Measurements from ENCODE around the gene WBP4.

Gene WBP4

DNA sequence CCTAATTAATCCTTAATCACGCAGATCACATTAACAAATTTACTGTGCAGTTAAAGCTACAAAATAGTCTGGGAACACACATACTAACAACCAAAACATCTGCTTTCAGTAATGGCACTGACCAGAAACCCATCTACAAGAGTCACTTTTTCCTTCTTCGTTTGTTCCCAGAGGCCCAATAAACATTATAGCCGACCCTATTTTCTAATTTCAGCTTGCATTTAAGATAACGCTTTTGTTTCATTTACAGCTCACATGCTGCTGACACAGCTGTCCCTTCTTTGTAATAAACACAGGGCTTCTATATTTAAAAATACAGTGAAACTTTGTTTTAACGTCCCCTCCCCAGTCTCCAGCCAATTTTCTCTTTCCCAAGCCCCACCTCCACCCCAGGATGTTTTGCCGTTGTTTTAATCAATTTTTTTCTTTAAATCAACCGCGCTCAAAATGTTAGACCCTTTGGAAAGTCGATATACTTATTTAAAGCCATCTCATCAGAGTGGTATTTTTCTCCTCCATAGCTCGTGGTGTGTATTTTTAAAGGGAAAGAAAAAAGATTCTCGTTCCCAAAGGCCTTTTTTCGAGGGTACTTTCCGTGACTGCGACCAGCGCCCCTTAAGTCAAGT is 1.7 kb upstream of the WBP4 start:
- Histone ChIP-seq H3K4me1 (ENCODE audit: control insufficient read depth, insufficient read depth, low read length) (no peaks in the 10 kb centered on the region), H3K4me3 (ENCODE audit: low read length) (peak overlapping the region; percentile 83; the same call in 1 of the 2 replicates), H3K36me3 (ENCODE audit: control insufficient read depth, insufficient read depth, low read length) (no peaks in the 10 kb centered on the region), H3K27ac (ENCODE audit: low read length) (no peak overlapping the region), H3K27me3 (ENCODE audit: control insufficient read depth, insufficient read depth, low read length) (no peaks in the 10 kb centered on the region), H3K9me3 (ENCODE audit: control insufficient read depth, insufficient read depth, low read length) (no peaks in the 10 kb centered on the region)
- no CpG with 5 or more reads among the region's 15 CpGs for whole genome bisulfite sequencing (ENCODE audit: insufficient coverage, insufficient read length)
- DNase-seq (ENCODE audit: low read depth, low spot score) = no peak

DNA sequence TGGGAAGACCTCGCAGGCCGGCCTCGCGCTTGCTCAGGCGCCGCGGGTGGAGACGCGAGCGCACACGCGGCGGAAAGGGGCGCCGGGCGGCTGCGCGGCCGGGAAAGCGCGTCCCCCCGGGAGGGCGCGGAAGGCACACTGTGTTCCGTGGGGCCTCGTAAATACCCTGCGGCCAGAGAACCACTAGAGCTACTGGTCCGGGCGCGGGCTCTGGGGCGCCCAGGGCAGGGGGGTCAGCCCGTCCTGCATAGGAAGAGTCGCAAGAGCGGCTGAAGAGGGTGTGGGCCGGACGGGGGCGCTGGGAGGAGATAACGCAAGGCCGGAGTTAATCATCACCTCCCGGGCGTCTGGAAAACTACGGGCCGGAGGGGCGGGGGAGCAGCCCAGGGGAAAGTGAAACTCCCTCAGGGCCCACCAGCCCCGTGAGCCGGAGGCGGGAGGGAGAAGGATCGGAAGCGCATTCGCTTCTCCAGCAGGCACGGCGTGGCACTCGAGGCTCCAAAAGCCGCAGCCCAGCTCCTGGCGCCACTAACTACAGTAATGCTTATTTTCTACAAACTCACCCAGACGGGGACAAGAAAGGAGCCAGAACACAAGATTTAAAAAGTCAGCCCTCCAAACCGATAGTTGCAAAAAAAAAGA is 1.1 kb upstream of the WBP4 start:
- no peaks in the 10 kb centered on the region for H3K4me1 ChIP-seq (ENCODE audit: control insufficient read depth, insufficient read depth, low read length)
- H3K36me3 ChIP-seq (ENCODE audit: control insufficient read depth, insufficient read depth, low read length) = no peaks in the 10 kb centered on the region
- no CpG with 5 or more reads among the region's 57 CpGs for WGBS (ENCODE audit: insufficient coverage, insufficient read length)
- H3K27ac ChIP-seq (ENCODE audit: low read length) = no peak overlapping the region
- H3K27me3 ChIP-seq (ENCODE audit: control insufficient read depth, insufficient read depth, low read length) = no peaks in the 10 kb centered on the region
- H3K4me3 ChIP-seq (ENCODE audit: low read length) = peak overlapping the region; percentile 83; the same call in 1 of the 2 replicates
- DNase-seq (ENCODE audit: low read depth, low spot score) = peak; percentile 41
- H3K9me3 ChIP-seq (ENCODE audit: control insufficient read depth, insufficient read depth, low read length) = no peaks in the 10 kb centered on the region

DNA sequence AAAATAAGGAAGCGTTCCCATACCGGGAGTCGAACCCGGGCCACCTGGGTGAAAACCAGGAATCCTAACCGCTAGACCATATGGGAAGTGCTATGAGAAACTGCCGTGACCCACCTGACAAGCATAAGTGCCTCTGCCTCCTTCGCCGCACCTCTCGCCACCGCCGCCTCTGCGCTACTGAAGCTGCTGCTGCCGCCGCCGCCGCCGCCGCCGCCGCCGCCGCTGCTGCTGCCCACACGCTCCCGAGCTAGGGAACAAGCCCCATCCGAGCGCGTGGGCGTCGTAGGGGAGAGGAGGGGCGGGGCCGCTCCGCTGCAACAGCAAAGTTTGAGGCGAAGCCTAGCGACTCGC is 610 bp upstream of the WBP4 start:
- Histone ChIP-seq H3K4me3 (ENCODE audit: low read length) (peak overlapping the region; percentile 83), H3K27me3 (ENCODE audit: control insufficient read depth, insufficient read depth, low read length) (no peaks in the 10 kb centered on the region), H3K9me3 (ENCODE audit: control insufficient read depth, insufficient read depth, low read length) (no peaks in the 10 kb centered on the region), H3K4me1 (ENCODE audit: control insufficient read depth, insufficient read depth, low read length) (no peaks in the 10 kb centered on the region), H3K36me3 (ENCODE audit: control insufficient read depth, insufficient read depth, low read length) (no peaks in the 10 kb centered on the region), H3K27ac (ENCODE audit: low read length) (no peak overlapping the region)
- WGBS (ENCODE audit: insufficient coverage, insufficient read length) = no CpG with 5 or more reads among the region's 35 CpGs
- peak; percentile 18 for DNase-seq (ENCODE audit: low read depth, low spot score)

DNA sequence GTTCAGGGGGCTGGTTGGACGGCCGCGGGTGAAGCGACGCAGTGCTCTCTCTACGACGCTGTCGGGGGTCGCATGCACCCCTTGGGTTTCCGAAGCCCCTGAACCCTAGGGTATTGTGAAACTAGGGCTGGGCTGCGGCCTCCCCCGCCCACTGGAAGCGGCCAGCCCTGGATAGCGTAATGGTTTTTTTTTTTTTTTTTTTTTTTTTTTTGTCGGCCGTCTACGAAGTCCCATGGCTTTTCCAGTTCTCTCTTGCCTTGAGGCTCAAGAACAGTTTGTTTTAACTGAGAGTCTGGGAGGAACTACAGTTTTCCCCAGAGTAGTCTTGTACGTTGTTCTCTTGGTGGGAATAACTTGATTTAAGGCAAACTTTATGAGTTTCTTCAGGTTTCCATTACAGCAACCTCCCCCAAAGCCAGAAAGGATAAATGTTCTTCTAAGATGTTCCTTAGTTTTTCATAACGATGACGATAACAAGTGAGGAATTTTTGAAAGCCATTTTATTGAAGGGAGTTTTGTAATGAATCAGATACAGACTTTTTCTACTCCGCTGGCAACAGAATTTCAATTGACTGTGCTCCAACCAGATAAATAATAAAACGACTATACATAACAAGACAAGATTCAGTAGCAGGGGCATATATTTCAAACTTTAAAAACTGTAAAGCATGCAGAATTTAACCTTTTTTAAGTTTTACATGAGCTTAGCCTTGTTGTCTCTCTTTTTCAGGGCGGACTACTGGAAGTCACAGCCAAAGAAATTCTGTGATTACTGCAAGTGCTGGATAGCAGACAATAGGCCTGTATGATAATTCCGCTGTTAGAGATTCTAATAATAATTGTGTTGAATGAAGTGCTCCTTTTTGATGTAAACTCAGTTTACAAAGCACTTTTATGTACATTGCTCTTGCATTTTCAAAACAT is 867 bp downstream of the WBP4 start:
- DNase-seq (ENCODE audit: low read depth, low spot score) = no peak
- Histone ChIP-seq H3K27me3 (ENCODE audit: control insufficient read depth, insufficient read depth, low read length) (no peaks in the 10 kb centered on the region), H3K4me1 (ENCODE audit: control insufficient read depth, insufficient read depth, low read length) (no peaks in the 10 kb centered on the region), H3K27ac (ENCODE audit: low read length) (no peak overlapping the region), H3K36me3 (ENCODE audit: control insufficient read depth, insufficient read depth, low read length) (peaks cover 4% of the 10 kb centered on the region; the same call in 1 of the 2 replicates), H3K4me3 (ENCODE audit: low read length) (peak overlapping the region; percentile 83), H3K9me3 (ENCODE audit: control insufficient read depth, insufficient read depth, low read length) (no peaks in the 10 kb centered on the region)
- no CpG with 5 or more reads among the region's 24 CpGs for WGBS (ENCODE audit: insufficient coverage, insufficient read length)

DNA sequence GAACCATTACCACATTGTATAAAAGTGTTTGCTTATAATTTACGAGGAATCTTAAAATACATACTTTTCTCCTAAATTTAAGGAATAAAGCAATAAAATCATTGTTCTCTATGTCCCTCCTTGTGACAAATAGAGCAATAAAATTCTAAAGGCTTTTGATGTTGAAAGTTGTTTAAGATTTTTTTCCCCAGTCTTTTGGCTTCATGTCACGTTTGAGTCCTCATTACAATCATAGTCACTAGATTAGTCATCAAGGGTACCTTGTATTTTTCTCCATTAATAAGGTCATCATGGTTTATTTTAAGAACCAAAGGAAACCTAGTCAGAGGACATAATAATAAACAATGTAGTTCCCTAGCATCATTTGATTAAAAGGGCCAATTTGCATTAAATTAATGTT is 3.2 kb downstream of the WBP4 start:
- no peak overlapping the region for H3K27ac ChIP-seq (ENCODE audit: low read length)
- no peaks in the 10 kb centered on the region for H3K9me3 ChIP-seq (ENCODE audit: control insufficient read depth, insufficient read depth, low read length)
- peaks cover 4% of the 10 kb centered on the region; the same call in 1 of the 2 replicates for H3K36me3 ChIP-seq (ENCODE audit: control insufficient read depth, insufficient read depth, low read length)
- DNase-seq (ENCODE audit: low read depth, low spot score) = no peak
- no peaks in the 10 kb centered on the region for H3K27me3 ChIP-seq (ENCODE audit: control insufficient read depth, insufficient read depth, low read length)
- WGBS (ENCODE audit: insufficient coverage, insufficient read length) = no CpG with 5 or more reads among the region's 2 CpGs
- H3K4me1 ChIP-seq (ENCODE audit: control insufficient read depth, insufficient read depth, low read length) = no peaks in the 10 kb centered on the region
- H3K4me3 ChIP-seq (ENCODE audit: low read length) = no peak overlapping the region

DNA sequence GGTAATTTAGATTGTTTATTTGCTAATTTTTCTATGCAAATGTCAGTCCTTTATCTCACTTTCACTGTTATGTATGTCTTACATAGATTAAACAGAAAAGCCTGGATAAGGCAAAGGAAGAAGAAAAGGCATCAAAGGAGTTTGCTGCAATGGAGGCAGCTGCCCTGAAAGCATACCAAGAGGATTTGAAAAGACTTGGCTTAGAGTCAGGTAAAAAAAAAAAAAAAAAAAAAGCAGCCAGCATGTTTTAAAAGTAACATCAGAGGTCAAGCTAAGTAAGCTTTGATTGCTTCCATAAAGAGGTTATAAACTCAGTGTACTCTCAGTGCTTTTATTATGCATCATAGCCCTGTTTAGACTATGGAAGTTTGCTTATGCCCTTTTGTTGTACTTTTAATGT is 3.8 kb downstream of the WBP4 start:
- no peak overlapping the region for H3K27ac ChIP-seq (ENCODE audit: low read length)
- H3K36me3 ChIP-seq (ENCODE audit: control insufficient read depth, insufficient read depth, low read length) = peaks cover 4% of the 10 kb centered on the region; the same call in 1 of the 2 replicates
- no peak overlapping the region for H3K4me3 ChIP-seq (ENCODE audit: low read length)
- no peaks in the 10 kb centered on the region for H3K27me3 ChIP-seq (ENCODE audit: control insufficient read depth, insufficient read depth, low read length)
- no peak for DNase-seq (ENCODE audit: low read depth, low spot score)
- no peaks in the 10 kb centered on the region for H3K9me3 ChIP-seq (ENCODE audit: control insufficient read depth, insufficient read depth, low read length)
- H3K4me1 ChIP-seq (ENCODE audit: control insufficient read depth, insufficient read depth, low read length) = no peaks in the 10 kb centered on the region

DNA sequence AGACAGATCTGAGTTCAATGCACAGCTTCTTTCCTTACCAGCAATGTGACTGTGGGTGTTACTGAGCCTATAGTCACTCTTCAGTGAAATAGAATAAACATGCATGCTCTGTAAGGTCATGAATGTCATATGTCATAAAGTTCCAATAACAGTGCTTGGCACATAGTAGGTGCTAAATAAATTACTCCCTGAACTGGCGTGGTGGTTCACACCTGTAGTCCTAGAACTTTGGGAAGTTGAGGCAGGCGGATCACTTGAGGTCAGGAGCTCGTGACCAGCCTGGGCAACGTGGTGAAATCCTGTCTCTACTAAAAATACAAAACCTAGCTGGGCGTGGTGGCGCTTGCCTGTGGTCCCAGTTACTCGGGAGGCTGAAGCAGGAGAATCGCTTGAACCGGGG is 13.2 kb downstream of the WBP4 start:
- no peak for DNase-seq (ENCODE audit: low read depth, low spot score)
- Histone ChIP-seq H3K36me3 (ENCODE audit: control insufficient read depth, insufficient read depth, low read length) (peaks cover 15% of the 10 kb centered on the region; the same call in 1 of the 2 replicates), H3K27ac (ENCODE audit: low read length) (no peak overlapping the region), H3K9me3 (ENCODE audit: control insufficient read depth, insufficient read depth, low read length) (no peaks in the 10 kb centered on the region), H3K27me3 (ENCODE audit: control insufficient read depth, insufficient read depth, low read length) (no peaks in the 10 kb centered on the region), H3K4me3 (ENCODE audit: low read length) (no peak overlapping the region), H3K4me1 (ENCODE audit: control insufficient read depth, insufficient read depth, low read length) (no peaks in the 10 kb centered on the region)
- no CpG with 5 or more reads among the region's 9 CpGs for WGBS (ENCODE audit: insufficient coverage, insufficient read length)

DNA sequence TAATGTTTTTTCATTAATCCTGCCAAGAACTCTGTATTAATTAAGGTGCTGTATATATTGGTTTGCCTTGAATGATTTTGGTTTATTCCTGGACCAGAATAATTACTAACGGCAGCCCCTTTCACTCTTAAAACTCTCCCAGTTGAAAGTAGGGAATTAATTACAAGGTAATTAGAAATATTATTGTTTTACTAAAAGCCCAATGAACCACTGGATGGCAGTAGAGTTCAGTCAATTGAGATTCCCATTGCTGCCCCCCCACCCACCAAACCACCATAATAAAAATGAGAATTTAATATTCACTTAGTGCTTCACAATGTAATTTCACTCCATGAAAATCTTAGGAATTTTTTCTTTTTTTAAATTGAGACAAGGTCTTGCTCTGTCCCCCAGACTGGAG is 13.7 kb downstream of the WBP4 start:
- H3K4me3 ChIP-seq (ENCODE audit: low read length) = no peak overlapping the region
- peaks cover 15% of the 10 kb centered on the region; the same call in 1 of the 2 replicates for H3K36me3 ChIP-seq (ENCODE audit: control insufficient read depth, insufficient read depth, low read length)
- no CpG with 5 or more reads among the region's 1 CpG for WGBS (ENCODE audit: insufficient coverage, insufficient read length)
- H3K27me3 ChIP-seq (ENCODE audit: control insufficient read depth, insufficient read depth, low read length) = no peaks in the 10 kb centered on the region
- H3K4me1 ChIP-seq (ENCODE audit: control insufficient read depth, insufficient read depth, low read length) = no peaks in the 10 kb centered on the region
- H3K9me3 ChIP-seq (ENCODE audit: control insufficient read depth, insufficient read depth, low read length) = no peaks in the 10 kb centered on the region
- DNase-seq (ENCODE audit: low read depth, low spot score) = no peak
- no peak overlapping the region for H3K27ac ChIP-seq (ENCODE audit: low read length)

DNA sequence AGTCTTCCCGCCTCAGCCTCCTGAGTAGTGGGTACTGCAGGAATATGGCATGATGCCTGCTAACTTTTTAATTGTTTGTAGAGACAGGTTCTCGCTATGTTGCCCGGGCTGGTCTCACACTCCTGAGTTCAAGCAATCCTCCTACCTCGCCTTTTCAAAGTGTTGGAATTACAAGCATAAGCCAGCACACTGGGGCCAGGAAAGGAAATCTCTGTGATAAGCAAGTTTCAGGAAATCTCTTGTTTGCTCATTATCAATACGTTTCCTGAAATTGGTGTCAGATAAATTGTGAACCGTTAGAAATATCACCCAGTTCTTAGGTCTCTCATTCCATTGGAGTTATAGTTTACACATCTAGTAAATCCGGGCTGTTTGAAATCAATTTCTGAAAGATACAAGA is 14.2 kb downstream of the WBP4 start:
- no peak overlapping the region for H3K4me3 ChIP-seq (ENCODE audit: low read length)
- H3K9me3 ChIP-seq (ENCODE audit: control insufficient read depth, insufficient read depth, low read length) = no peaks in the 10 kb centered on the region
- no peak overlapping the region for H3K27ac ChIP-seq (ENCODE audit: low read length)
- H3K36me3 ChIP-seq (ENCODE audit: control insufficient read depth, insufficient read depth, low read length) = peaks cover 15% of the 10 kb centered on the region; the same call in 1 of the 2 replicates
- H3K4me1 ChIP-seq (ENCODE audit: control insufficient read depth, insufficient read depth, low read length) = no peaks in the 10 kb centered on the region
- no CpG with 5 or more reads among the region's 7 CpGs for WGBS (ENCODE audit: insufficient coverage, insufficient read length)
- no peak for DNase-seq (ENCODE audit: low read depth, low spot score)
- H3K27me3 ChIP-seq (ENCODE audit: control insufficient read depth, insufficient read depth, low read length) = no peaks in the 10 kb centered on the region

DNA sequence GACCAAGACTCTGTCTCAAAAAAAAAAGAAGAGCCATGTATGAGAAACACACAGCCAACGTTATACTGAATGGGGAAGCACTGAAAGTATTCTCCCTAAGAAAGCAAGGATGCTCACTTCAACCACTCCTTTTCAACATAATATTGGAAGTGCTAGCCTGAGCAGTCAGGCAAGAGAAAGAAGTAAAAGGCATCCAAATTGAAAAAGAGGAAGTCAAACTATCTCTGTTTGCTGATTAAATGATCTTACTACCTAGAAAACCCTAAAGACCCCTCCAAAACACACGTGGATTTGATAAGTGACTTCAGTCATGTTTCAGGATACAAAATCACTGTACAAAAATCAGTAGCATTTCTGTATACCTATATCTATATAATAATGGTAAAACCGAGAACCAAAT is 16.2 kb downstream of the WBP4 start:
- no peaks in the 10 kb centered on the region for H3K4me1 ChIP-seq (ENCODE audit: control insufficient read depth, insufficient read depth, low read length)
- no peak overlapping the region for H3K4me3 ChIP-seq (ENCODE audit: low read length)
- DNase-seq (ENCODE audit: low read depth, low spot score) = no peak
- peaks cover 10% of the 10 kb centered on the region; the same call in 1 of the 2 replicates for H3K36me3 ChIP-seq (ENCODE audit: control insufficient read depth, insufficient read depth, low read length)
- H3K27me3 ChIP-seq (ENCODE audit: control insufficient read depth, insufficient read depth, low read length) = no peaks in the 10 kb centered on the region
- H3K9me3 ChIP-seq (ENCODE audit: control insufficient read depth, insufficient read depth, low read length) = no peaks in the 10 kb centered on the region
- no peak overlapping the region for H3K27ac ChIP-seq (ENCODE audit: low read length)
- no CpG with 5 or more reads among the region's 3 CpGs for WGBS (ENCODE audit: insufficient coverage, insufficient read length)
